HG03432 (cell line): Measurements from ENCODE around the gene RASSF5.

ENCODE experiments used
- ATAC-seq: cut with Tn5 transposase; IDR thresholded peaks from one replicate; pipeline ENCODE4 v1.9.1; 2021; ENCODE audit warnings: mild to moderate bottlenecking, moderate library complexity; ENCODE audit not compliant: unreplicated experiment

Gene RASSF5, protein sequence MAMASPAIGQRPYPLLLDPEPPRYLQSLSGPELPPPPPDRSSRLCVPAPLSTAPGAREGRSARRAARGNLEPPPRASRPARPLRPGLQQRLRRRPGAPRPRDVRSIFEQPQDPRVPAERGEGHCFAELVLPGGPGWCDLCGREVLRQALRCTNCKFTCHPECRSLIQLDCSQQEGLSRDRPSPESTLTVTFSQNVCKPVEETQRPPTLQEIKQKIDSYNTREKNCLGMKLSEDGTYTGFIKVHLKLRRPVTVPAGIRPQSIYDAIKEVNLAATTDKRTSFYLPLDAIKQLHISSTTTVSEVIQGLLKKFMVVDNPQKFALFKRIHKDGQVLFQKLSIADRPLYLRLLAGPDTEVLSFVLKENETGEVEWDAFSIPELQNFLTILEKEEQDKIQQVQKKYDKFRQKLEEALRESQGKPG

DNA sequence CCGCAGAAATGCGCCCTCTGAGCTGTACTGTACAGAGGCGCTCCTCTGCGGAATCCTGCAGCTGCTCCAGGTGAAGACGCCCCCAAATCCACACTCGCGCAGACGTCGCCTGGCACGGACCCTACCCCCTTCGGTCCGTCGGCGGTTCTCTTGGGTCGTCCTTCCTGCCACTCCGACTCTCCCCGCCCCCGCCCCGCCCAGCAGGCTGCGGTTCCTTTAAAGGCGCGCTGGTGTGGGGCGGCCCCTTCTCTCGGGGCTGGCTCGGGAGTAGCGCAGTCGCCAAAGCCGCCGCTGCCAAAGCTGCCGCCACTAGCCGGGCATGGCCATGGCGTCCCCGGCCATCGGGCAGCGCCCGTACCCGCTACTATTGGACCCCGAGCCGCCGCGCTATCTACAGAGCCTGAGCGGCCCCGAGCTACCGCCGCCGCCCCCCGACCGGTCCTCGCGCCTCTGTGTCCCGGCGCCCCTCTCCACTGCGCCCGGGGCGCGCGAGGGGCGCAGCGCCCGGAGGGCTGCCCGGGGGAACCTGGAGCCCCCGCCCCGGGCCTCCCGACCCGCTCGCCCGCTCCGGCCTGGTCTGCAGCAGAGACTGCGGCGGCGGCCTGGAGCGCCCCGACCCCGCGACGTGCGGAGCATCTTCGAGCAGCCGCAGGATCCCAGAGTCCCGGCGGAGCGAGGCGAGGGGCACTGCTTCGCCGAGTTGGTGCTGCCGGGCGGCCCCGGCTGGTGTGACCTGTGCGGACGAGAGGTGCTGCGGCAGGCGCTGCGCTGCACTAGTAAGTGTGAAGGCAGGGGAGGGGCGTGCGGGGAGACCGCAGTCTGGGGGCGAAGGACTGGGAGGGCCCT lies at the start of gene RASSF5:
Gene RASSF5 (plus strand): TSS at position 248 of the 846 bp plus-strand sequence. CDS start 72 bp downstream, at position 320.
- ATAC-seq: peak; percentile 78

GRCh38 chr1:206459703-206460102 lies 47.6 kb upstream of the RASSF5 start:
- no peak for ATAC-seq

GRCh38 chr1:206460836-206461426 lies 46.4 kb upstream of the RASSF5 start:
- ATAC-seq: no peak

DNA sequence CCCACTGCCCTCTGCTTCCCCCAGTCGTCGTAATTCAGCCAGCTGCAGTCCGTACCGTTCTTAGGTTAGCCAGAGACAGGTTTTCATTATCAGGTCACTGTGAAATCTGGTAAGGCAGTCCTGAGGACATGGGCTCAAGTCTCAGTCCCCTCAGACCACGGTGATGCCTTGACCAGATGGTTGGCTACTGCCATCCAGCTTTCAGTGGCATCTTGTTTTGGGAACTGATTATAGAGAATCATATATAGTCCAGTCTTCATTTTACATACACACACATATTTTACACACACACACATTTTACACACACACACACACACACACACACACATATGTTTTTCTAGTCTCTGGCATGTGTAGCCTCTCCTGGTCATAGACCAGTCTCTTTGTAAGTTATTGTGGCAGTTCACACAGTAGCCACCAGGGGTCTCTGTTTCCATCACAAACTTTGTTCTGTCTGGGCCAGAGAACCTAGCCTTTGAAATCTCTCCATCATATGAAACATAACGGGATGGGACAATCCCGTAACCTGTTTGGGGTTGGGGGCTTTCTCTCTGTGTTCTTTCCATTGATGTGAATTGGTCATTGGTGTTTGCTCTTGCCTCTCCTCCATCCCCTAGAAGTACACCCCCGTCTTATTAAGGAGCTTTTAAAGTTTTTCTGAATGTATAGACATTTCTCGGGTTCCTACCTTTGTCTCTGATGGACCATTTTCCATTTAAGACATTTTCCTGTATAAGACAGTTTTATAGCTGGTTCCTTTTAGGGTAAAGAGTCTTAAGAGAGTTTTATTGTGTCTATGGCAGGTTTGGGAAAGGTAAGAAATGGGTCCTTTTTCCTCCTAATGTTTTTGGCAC lies 45.5 kb upstream of the RASSF5 start:
- peak; percentile 55 for ATAC-seq

- ATAC-seq: no peak
These were observed 44.2 kb upstream of the RASSF5 start for GRCh38 chr1:206463137-206463536.

GRCh38 chr1:206463911-206464310 lies 43.4 kb upstream of the RASSF5 start:
- no peak for ATAC-seq

DNA sequence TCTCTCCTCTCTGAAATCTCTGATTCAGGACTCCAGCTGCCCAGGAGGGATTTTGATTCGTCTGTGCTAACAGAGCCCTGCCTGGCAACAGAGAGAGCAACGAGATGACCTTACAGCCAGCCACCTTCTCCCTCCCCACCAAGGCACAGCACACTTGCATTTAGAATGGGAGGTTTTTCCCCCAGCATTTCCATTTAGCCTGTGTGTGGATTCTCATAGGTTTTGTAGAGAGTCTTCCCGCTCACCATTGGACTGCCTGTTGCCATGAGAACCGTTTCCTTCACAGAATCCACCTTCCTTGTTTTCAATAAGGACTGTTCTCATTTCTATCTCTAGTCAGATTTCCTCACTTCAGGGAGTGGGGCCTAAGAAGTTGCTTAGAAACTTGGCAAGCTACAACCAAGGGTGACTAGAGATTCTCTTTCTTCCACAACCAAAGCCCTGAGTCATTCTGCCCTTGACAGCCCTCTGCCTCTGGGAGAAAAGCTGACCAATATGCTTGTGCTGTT lies 42.8 kb upstream of the RASSF5 start:
- no peak for ATAC-seq

DNA sequence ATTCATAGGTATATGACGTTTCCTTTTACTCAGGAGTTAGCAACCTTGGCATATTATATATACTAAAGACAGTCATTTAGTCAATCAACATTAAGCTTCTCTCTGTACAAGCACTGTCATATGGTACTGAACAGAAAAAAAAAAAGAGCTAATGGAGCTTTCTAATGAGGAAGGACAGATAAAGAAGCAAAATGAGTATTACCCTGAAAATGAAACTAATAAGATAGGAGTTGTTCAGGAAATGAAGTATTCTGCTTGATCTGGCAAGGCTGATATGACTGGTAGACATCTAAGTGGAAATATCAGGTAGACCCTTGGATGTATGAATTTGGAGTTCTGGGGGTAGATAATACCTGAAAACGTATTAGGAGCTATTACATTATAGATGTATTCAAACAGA lies 41.4 kb upstream of the RASSF5 start:
- ATAC-seq: peak; percentile 22

GRCh38 chr1:206466840-206467649 lies 40.3 kb upstream of the RASSF5 start:
- no peak for ATAC-seq

- ATAC-seq: no peak
These were observed 39.4 kb upstream of the RASSF5 start for GRCh38 chr1:206467915-206468314.

DNA sequence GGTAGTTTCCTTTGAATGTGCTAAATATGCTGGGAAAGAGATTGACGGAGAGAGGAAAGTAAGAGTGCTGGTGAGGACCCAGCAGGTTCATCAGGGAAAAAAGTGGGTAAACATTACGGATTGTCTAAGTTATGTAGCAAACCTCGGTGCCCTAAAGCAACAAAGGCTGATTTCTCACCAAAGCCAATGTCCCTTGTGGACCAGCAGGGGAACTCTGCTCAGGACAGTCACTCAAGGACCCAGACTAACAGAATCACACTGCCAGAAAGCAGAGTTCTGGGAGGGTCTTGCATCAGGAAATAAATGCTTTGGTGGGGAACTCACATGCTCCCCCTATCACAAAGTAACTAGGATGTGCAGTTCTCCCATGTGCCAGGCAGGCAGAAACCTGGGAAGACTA lies 38.8 kb upstream of the RASSF5 start:
- no peak for ATAC-seq

DNA sequence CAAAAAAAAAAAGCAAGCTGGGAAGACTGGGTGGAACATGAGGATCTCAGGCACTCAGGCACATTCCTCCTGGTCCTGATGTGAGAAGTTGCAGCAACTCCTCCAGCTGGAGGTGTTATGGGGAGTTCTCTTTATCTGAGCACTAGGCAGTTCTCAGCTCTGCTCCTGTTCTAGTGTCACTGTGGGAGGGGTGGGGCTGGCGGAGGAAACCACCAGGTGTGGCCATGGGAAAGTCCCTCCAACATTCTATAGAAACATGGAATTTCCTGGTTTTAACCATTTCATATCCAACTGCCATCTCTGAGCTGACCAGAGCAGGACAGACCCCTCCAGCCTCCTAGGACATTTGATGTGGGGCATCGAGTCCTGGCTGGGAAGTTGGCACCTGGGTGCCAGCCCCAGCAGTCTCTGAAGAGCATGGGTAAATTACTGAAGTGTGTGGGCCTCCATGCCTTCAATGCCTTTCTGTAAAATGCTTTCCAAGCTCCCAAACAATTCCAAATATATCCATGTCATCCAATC lies 37.9 kb upstream of the RASSF5 start:
- no peak for ATAC-seq

DNA sequence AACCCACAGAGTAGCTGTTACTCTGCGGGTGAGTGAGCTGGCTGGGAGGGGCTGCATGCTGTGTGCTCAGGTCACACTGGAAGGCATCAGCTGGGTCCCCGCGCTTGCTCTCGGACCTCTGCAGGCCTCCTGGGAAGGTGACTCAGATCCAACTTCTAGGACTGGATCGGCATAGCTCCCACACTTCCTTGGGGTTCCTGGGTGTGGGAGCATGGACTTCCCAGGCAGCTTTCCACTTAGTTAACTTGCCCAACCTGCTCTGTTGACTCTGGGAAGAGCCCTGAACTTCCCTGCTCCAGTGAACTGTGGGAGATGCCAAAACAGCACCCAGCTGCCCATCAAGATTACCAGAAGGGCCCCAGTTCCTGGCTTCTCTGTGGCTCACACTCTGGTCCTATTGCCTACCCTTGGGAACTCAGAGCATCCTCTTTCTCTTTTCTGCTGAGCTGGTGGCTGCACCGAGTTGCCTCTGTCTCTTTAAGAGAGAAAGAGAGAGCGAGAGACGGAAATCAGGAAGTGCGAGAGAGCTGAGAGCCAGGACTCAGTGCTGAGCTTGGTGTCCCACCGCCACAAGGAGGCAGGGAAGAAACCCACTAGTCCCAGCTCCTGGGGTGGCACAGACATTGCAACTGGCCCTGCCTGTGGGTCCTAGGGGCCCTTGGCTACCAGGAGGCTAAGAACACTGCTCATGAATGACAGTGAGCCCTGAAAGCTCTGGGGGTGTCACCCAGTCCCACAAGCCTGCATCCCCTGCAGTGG lies 37.2 kb upstream of the RASSF5 start, which contains the start of gene IKBKE:
Gene IKBKE (plus strand): TSS at position 544 of the 759 bp plus-strand sequence. CDS start 2,752 bp downstream, outside the sequence.
- peak; percentile 62 for ATAC-seq

- peak; percentile 30 for ATAC-seq
These were observed 36.5 kb upstream of the RASSF5 start for GRCh38 chr1:206470692-206471414.

GRCh38 chr1:206471415-206471801 lies 35.9 kb upstream of the RASSF5 start:
- peak; percentile 27 for ATAC-seq

DNA sequence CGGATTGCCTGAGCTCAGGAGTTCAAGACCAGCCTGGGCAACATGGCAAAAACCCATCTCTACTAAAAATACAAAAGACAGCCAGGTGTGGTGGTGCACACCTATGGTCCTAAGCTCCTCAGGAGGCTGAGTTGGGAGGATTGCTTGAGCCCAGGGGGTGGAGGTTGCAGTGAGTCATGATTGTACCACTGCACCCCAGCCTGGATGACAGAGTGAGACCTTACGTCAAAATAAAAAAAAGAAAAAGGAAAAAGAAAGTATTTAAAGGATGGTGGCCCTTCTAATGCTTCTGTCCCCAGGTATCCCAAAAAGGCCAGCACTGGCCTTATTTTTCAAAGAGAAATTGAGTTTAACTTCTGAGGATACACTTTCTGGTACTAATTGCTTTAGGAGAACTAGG lies 35.3 kb upstream of the RASSF5 start:
- ATAC-seq: no peak

- no peak for ATAC-seq
These were observed 34.9 kb upstream of the RASSF5 start for GRCh38 chr1:206472454-206472853.

- ATAC-seq: no peak
These were observed 34.4 kb upstream of the RASSF5 start for GRCh38 chr1:206472886-206473285.
